ENCODE results near the gene MLF2. TPM values are rescaled to one million over a fixed set of nuclear protein-coding genes. Genes with fewer than 3 reads are reported as not detected.

Gene MLF2
- total RNA-seq, 1 donor from 2014 or later: 135 TPM

DNA sequence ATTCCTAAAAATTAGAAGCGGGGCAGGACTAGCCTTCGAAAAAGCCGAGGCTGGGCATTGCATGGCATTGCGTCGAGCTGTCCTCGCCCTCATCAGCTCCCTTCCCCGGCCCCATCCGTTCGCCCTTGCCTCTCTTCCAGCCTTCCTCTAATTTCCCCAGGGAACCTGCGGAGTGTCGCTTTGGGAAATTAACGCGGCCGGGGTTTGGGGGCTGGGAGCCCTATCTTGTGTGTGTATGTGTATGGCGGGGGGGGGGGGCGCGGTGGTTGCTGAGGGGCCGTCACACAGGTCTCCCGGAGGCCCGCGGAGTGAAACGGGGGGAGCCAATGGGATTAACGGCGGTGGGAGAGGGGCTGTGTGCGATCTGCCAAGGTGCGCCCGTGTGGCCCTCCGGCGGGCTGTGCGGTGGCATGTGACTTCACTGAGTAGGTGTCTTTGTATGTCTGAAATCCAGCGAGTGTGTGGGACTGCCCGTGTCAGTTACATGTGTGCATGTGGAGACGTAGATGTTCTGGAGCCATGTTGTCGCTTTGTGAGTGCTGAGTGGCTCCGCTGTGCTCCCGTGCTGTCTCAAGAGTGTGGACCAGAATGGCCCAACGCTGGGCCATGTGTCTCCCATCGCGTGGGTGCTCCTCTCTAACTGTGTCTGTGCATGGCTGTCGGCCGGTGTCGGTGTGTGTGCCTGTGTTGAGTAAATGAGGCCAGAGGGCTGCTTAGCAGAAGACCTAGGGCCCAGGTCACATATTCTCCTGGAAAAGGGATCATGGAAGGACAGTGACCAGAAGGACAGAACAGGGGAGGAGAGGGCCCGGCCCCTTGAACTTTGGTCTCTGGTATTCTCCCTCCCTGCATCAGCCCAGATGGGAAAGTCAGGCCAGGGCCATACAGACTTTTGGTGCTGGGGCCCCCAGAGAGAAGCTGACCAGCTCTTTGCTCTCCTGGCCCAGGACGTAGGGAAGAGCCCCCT lies 14.7 kb upstream of the MLF2 start:
- DNase-seq (ENCODE audit: low spot score): no peak
- intact Hi-C loops (cut with DNase I): loop anchor here (5.0 kb wide), 1 partner anchor 60 kb away; the partner anchor contains the start of gene P3H3

DNA sequence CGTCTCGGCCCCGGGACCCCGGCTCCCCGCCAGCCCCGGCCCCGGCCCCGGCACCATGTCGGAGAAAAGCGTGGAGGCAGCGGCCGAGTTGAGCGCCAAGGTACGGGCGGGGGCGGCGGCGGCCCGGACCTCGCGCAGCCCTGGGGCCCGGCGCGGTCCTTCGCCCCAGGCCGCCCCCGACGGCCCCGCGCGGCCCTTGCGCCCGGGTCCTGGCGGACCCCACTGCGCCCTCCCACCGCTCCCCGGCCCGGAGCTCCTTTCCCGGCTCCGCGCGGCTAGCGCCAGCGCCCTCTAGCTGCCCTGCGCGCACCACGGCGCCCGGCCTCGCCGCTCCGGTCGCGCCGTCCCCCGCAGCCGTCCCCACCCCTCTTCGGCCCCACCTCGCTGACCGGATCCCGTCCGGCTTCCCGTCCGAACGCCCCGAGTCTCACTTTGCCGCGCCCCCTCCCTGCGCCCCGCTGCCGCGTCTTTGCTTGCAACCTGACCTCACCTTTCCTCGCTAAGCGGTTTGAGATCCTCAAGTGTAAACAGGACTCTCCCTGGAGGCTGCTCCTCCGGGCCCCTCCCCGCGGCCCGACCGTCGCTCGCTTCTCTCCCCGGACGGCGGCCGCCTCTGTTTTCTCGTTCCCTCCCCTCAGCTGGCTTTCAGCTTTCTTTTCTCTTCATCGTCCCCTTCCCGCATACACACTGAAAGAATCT lies 13.9 kb upstream of the MLF2 start:
- peak; percentile 93 for DNase-seq (ENCODE audit: low spot score)
- intact Hi-C loops (cut with DNase I): loop anchor here (1.0 to 5.0 kb wide), 2 partner anchors 13 to 61 kb away; partner anchors contain the start of genes MLF2 and P3H3

DNA sequence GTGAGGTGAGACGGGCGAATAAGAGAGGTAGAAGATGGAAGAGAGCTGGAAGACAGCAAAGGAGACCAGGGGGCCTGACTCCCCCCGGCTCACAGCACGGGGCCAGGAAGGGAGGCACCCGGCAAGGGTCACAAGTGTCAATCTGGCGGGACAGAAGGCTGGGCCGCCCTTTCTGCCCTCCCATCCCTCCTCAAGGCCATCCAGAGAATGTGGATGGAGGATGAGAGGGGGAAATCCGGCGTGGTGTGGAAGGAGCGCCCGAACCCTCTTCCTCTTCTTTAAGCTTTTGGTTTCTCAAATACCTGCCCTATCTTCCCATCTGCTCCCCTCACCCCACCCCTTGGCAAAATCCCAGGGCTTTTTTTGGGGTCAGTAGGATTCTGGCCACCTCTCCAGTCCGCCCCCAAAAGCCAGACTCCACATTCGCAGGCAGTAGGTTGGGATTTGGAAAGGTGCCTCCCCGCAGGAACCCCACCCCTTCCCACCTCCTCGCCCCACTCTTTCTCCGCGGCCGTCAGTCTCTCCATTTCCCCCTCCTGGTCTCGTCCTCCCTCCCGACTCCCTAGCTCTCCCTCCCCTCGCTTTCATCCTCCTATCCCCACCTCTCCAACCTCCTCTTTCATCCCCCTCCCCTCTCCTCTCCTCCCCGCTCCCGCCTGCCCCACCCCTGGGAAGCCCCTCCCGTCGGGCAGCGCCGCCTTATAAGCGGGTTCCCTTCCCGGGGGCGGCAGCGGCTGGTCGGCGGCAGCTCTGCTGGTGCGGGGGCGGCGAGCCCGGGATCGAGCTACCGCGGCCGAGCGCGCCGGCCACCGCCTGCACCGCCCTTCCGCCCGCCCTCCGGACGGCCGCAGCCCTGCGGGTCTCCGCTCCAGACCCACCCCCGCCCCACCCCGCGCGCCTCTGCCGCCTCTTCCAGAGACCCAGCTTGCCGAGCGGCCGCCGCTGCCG lies 13.0 kb upstream of the MLF2 start, which contains the start of gene PTMS:
PTMS (plus strand) TSS at position 730 of the 948 bp plus-strand sequence. CDS start 343 bp downstream, outside the sequence.
- DNase-seq (ENCODE audit: low spot score): peak; percentile 93
- intact Hi-C loops (cut with DNase I): loop anchor here (1.0 to 5.0 kb wide), 2 partner anchors 13 to 61 kb away; partner anchors contain the start of genes MLF2 and P3H3

DNA sequence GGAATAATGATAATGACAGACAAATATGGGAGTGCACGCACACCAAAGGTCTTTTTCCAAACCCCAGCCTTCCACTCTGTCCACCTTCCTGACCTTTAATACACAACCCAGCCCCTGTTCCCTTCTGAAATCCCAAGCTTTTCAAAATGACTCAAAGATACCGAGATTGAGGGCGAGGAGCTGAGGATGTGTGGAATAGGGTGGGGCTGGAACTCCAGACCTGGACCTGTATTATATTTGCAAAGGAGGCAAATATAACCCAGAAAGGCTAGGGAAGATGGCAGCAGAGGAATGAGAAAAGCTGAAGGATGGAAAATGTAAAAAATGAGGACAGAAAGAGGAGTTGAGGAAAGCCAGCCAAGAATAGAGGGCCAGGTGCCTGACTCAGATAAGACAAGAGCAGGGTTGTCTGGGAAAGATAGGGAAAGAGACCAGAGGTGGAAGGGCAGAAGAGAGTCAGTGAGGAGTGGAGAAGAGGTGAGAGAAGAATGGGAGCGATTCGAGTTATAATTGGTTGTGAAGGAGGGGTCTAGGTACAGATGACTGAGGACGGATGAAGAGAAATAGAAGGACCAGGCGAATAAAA lies 12.2 kb upstream of the MLF2 start:
- intact Hi-C loops (cut with DNase I): loop anchor here (5.0 kb wide), 1 partner anchor 62 kb away; the partner anchor contains the start of gene P3H3
- DNase-seq (ENCODE audit: low spot score): no peak

DNA sequence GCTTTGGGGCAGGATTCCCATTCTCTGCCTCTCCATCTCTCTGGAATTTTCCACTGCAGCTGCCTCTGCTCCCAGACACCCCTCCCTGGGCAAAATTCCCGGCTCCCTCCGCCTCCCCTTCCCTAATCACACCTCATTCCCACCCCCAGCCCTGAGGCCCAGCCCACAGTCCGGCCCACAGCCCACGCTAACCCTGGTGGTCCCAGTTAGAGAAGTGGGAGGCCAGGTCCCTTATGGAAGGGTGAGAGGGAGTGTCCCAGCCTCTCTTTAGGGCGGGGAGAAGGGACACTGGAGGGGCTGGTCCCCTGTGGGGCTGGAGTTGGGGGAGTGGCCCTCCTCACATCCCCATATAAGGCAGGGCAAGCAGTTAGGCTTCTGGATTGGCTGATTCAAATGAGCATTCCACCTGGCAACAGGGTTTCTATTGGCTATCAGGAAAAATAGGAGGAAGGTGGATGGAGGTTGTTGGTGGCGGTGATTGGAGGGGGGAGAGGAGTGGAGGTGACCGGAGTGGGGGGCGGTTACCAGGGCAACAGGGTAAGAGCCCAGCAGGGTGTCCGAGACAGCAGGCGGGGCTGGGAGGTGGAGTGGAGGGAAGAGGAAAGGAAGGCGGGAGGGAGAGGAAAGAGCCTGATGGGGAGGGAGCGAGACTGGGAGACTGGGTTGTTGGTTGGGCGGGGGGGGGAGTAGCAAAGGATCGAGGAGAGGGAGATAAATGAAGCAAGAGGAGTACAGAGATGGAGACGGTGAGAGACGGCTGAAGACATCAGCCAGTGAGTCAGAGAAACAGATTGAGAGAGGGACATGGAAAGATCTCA lies 11.3 kb upstream of the MLF2 start:
- peak; percentile 96 for DNase-seq (ENCODE audit: low spot score)
- intact Hi-C loops (cut with DNase I): no loop called here

DNA sequence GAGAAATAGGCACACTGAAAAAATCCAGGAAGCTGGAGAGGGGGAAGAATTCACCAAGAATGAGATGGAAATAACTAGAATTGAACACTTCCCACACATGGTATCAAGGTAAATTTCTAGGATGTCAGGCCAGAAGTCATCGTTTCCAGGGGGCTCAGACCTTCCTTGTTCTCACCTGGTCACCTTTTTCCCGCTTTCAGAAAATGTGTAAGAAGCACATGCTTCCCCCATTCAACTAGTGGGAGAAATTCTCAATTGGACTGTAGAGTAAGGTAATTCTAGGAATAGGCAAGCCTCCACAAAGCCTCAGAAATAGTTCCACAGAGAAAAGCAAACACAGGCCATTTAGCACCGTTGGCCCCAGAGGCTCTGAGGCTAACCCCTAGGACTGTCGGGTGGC lies 10.4 kb upstream of the MLF2 start:
- intact Hi-C loops (cut with DNase I): no loop called here
- no peak for DNase-seq (ENCODE audit: low spot score)

DNA sequence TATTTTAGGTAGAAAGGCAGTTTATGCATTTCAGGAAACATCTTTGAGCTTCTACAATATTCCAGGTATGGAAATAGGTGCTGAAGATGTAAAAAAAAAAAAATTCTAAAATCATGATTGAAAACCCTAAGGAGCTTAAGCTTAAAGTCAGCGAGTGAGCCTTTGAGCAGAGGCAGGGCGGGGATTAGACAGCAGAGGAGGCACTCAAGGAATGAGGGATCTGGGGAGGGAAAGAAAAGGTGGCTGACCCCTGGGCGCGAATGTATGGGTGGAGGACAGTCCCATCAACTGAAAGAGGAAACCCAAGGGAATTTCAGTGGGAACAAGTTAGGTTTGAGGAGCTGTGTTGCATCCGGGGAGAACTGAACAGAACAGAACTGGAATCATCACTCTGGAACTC lies 6.8 kb upstream of the MLF2 start:
- intact Hi-C loops (cut with DNase I): no loop called here

DNA sequence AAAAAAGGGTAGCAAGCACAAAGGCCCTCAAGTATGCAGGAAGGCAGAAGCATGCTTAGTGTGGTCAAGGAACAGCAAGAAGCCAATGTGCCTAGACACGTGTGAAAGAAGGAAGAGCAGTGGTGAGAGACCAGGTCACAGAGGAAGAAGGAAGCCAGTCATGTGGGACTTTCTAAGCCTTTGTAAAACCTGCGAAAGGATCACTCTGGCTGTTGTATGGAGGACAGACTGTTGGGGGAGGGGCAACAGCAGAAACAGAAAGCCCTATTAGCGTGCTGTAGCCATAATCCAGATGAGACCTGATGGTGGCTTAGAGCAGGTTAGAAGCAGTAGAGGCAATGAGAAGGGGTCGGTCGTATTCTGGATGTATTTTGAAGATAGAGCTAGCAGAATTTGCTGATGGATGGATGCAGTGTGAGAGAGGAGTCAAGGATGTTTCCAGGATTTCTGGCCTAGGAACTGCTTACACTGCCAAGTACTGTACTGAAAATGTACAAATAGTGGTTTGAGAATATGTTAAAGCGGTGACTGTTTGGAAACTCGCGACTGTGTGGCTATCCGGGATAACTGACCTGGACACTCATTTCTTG lies 5.7 kb upstream of the MLF2 start:
- DNase-seq (ENCODE audit: low spot score): no peak
- intact Hi-C loops (cut with DNase I): no loop called here

More for the DNA sequence above, 6.8 kb upstream of the MLF2 start:
- no peak for DNase-seq (ENCODE audit: low spot score)

DNA sequence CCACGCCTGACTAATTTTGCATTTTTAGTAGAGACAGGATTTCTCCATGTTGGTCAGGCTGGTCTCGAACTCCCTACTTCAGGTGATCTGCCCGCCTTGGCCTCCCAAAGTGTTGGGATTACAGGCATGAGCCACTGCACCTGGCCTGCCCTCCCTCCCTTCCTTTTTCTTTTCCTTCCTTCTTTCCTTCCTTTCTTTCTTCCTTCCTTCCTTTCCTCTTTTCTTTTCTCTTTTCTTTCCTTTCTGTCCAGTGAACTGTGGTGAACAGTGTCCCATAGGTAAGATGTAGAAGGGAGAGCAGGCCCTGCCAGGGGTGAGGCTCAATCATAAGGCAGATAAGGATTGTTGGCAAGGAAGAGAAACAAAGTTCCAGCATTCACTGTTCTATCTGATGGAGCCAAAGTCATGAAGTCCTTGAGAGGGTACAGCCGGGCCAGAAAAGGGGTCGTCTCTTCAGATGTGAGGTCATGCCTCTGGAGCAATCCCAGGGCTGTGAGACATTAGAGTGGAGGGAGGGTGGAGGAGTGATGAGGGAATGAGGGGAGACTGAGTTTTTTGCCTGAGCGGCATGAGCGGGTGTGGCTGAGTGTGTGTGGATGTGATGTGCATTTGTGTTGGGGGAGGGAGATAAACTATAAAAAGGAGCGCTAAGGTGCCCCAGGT lies 4.2 kb upstream of the MLF2 start:
- intact Hi-C loops (cut with DNase I): no loop called here
- DNase-seq (ENCODE audit: low spot score): no peak

DNA sequence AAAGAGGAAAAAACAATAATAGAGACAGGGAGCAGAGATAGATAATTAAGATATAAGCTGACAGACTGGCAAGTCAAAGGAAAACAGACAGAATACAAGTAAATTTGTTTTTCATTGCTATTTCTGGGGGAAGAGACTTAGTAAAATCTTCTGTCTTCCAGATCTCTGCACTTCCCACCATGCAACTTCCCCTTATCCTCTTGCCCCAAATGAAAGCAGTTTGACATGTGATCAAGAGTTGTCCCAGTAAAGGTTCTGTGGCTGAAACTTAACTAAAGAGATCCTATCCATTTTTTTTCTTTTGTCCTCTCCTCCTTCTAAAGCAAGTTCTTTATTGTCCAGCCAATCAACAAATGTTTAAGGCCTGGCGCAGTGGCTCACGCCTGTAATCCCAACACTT lies 1.5 kb upstream of the MLF2 start:
- DNase-seq (ENCODE audit: low spot score): no peak
- intact Hi-C loops (cut with DNase I): loop anchor here (5.0 kb wide), 1 partner anchor 73 kb away; the partner anchor contains the start of gene P3H3

DNA sequence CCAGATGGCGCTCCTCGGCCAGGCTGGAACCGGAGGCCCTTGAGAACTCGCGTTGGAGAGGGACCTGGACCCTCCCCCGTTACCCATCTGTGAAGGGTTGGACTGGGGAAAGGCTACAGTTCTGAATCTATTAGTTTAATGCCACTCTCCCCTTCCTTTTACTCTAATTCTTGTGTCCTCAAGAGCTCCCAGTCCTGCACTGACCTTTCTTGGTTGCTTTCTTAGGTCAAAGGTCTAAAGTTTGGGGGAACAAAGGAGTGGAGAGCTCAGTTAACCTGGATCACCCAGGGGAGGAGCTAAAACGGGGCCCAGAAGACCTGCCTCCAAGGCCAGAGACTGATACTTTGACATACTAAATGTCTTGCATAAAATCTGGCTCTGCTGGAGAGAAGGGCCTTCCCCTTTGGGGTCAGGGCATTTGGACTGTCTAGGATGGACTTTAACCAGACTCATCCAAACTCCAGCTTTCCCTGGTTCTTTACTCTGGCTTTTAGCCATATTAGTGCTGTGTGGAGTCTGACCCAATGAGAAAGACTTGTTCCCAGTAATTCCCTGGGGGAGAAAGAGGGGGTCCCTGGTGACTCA lies 923 bp upstream of the MLF2 start:
- DNase-seq (ENCODE audit: low spot score): no peak
- intact Hi-C loops (cut with DNase I): loop anchor here (1.0 to 5.0 kb wide), 3 partner anchors 12 to 73 kb away; partner anchors contain the start of genes P3H3 and PTMS

DNA sequence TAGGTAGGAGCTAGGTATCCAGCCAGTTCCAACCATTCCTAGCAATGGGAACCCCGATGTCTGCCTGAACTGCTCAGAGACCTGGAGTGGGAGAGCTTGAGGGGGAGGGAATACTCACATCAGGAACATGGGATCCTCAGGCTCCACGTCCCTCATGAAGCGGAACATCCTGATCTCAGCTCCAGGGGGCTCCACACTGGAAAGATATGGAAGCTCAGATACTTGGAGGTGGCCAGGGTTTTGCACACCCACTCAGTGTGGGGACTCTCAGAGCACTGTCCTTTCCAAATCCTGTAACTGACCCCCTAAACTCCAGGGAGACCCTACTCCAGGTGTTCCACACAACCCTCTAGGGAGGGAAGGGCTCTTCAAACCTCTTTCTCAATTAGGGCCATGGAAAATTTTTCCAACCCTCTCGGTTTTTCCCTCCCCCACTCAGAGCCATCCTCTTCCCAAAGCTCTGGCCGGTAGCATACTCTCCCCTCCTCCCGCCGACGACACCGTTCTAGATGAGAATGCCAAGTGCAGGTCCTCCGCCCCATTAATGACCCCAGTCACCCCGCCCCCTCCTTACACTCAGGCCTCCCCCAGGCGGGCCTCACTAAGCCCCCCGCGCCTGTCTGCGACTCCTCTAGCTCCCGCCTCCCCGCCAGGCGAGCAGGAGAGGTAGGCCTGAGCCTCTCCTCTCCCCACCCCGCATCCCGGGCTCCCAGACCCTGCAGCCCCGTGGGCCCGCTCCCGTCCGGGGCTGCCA lies 597 bp downstream of the MLF2 start:
- intact Hi-C loops (cut with DNase I): loop anchor here (5.0 kb wide), 1 partner anchor 75 kb away; the partner anchor contains the start of gene P3H3
- no peak for DNase-seq (ENCODE audit: low spot score)

DNA sequence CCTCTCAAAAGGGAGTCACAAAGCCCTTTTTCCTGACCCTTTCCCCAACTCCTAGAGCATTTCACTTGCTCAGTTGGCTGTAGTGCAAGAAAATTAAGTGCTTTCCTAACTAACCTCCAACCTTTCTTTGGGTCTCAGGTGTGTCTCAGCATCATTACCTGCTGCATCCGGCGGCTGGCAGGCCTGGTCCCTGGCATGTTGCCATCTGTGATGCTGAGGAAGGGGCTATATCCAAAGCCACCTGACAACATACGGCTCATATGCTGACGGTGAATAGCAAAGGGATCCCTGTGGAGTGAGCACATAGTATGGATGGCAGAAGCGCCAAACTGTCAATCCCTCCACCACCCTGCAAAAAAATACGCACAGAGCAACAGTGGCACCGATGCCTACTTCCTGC lies 1.2 kb downstream of the MLF2 start:
- intact Hi-C loops (cut with DNase I): loop anchor here (5.0 kb wide), 1 partner anchor 76 kb away; the partner anchor contains the start of gene P3H3
- no peak for DNase-seq (ENCODE audit: low spot score)

DNA sequence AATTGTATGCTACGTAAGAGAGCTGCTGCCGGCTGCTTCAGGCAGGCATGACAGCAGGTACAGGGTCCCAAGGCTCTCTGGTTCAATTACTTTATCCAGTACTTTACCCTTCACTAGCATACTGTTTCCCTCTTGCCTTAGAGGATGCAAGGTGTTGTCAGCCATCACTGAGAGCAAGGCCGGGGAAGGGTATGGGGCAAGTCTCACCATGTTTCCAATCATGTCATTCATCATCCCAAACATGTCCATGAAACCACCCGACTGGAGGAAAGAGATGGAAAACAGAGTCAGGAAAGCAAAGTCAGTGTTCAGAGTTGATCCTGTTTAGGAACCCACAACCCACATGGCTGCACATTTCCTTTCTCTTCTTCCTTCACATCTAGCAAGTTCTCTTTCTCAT lies 2.4 kb downstream of the MLF2 start:
- intact Hi-C loops (cut with DNase I): loop anchor here (5.0 kb wide), 1 partner anchor 77 kb away; the partner anchor contains the start of gene P3H3

DNA sequence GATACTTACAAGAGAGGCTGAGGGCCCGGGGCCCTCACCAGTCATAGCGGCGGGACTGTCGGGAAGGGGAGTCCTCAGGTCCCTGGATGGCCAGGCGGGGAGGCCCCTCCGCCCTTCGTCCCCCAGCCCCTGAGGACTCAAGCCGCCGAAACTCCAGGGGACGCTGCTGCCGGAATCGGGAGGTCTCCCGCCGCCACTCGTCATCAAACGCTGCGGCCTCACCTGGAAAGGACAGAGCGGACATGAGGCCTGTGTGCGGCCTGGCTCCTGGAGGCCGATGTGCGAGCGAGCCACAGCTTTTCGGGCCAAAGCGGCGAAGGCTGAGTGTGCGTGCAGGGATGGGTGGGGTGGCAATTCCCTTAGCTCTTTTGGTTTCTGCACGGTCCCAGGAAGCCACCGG lies 4.2 kb downstream of the MLF2 start:
- intact Hi-C loops (cut with DNase I): no loop called here
- DNase-seq (ENCODE audit: low spot score): no peak

More for the DNA sequence above, 2.4 kb downstream of the MLF2 start:
- no peak for DNase-seq (ENCODE audit: low spot score)

DNA sequence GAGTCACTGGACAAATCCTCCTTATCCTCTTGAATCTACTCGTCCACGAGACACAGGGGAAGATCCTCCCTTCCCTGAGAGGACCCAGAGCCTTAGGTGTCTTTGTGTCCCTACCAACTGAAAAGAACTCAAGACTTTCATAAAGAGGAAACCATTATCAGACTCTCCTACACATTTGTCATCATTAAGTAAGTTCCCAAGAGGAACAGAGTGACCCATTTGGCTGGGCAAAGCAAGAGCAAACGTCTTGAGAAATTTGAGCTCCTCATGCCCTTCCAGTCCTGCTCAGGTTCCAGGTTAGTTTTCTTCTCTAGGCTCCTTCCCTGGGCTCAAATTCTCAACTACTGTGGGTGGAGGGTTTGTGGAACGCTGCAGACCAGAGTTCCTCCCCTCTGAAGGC lies 5.7 kb downstream of the MLF2 start:
- intact Hi-C loops (cut with DNase I): no loop called here
- DNase-seq (ENCODE audit: low spot score): no peak
